NCI-H187 treated with DMSO at 0.1 percent for 48 hours (cell line): ENCODE measurements around the gene PIEZO2.

Experiments used
- DNase-seq: peaks from one replicate; lab custom pipeline; 2025; lab: John Stamatoyannopoulos, UW

Gene PIEZO2

DNA sequence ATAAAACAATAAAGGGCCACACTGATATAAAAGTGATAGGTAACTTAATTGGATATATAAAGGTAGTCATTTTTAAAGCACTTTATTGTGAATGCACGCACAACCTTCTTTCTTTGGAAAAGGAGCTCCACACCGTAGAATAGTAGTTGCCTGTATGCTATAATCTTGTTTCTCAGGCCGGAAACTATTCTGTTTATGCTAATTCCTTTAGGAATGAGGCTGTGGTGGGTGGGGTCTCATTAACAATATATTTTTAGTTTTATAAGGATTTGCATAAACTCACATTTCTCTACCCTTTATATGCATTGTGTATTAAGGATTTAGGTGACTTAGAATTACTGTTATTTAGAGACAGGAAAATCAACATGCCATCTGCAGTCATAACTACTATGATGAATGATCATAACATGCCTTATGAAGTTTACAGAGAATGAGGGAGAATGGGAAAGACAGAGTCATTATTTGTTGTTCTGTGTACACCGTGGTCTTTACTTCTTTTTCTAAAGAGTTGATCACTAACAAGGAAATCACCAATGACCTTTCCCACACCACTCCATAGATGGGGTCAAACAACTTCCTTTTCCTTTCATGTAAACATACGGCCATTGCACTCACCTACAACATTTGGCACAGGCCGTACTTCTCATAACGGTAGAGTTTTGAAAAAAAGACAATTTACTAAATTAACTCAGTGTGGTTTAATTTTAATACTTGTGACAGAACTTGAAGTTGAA lies 84.5 kb downstream of the PIEZO2 start:
- no peak for DNase-seq

DNA sequence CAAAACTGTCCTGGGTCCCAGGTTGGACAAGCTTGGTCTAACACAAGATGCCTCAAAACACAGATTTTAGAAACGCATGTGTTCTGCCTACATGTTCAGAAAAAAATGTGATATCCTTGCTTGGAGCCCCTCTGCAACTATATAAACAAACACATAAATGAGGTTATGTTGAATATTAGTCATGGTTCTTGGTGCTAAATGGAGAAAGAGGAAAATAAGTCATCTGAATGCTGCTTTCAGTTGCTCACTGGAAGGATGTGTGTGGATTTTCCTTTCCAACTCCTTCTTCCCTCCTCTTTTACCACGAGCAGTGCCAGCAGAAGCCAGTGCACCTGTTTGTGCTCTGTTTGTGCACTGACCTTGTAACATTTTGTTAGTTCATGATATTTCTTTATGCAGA lies 85.3 kb downstream of the PIEZO2 start:
- no peak for DNase-seq

DNA sequence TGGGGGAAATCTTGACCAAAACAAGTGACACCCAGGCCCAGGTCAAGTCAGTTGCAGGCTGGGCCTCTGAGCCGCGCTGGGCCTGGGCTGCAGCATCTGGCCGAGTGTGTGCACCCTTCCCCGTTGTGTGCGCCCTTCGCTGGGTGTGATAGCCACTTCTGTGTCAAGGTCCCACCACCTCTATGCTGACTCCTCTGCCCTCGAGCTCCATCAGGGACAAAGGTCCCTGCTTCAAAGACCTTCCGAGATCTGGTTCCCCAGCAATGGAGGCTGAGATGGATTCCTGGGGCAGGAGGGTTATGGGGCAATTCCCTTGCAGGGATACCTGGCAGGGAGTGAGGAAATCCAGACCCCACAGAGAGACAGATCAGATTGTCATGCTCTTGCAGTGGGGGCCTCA lies 93.6 kb downstream of the PIEZO2 start:
- no peak for DNase-seq

DNA sequence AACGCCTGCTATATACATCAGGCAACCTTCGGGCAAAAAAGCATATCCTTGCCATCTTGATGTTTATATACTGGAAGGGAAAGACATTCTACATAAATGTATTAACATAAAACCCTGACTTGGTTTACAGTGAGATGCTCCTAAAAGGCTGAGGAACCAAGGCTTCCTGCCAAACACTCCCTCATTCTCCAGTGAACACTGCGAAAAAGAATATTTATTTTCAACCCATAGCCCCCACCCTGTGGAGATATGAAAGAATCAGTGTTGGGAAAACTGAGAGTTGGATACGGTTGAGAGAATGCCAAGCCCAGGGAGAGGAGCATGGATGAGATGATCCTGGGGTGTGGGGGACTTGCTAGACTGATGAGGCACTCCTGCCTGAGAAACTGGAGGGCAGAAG lies 94.9 kb downstream of the PIEZO2 start:
- DNase-seq = no peak

DNA sequence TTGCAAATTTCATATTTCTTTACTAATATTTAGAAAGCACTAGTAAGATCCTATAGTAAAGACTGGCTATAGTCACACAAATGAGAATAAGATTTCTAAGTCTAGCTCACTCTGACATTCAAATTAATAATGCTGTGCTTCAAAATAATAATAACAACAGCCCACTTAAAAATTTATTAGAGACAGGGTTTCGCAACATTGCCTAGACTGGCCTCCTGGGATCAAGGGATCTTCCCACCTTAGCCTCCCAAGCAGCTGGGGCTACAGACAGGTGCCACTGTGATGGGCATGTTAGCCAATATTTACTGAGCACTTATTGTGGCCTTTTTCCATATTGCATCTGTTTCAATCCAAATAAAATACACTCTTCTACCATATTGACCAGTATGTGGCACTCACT lies 96.1 kb downstream of the PIEZO2 start:
- DNase-seq = no peak

DNA sequence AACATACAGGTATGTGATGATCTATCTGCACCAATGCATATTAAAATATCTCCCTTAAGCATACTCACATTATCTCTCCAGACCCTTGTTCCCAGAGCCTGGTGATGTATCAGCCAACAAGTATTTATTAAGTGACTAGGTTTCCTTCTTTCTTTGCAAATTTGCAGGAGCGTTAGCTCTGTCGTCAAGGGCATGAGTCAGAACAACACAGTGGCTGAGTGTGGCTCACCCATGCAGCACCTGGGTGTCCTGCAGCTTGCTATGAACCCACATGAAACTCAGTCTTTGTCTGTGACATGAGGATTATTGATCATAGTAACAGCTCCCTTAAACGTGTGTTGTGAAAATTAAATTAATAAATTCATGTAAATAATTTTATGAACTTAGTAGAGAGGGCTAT lies 96.6 kb downstream of the PIEZO2 start:
- no peak for DNase-seq

DNA sequence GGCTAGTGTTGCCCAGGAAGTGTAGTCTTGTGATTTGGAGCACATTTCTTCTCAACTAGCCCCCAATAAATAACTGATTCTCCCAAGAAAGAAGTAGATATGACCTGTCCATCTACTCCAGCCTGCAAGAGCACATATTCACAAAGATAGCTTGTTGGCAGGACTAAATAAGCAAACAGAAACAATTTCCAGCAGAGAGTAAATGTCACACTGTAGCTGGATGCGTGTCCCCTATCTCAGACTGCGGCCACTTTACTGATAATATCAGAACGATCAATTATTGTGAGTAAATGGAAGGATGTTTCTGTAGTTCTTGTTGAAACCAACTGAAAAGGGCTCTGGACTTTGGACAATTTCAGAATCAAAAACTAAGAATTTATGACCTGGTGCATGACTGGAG lies 97.9 kb downstream of the PIEZO2 start:
- no peak for DNase-seq

DNA sequence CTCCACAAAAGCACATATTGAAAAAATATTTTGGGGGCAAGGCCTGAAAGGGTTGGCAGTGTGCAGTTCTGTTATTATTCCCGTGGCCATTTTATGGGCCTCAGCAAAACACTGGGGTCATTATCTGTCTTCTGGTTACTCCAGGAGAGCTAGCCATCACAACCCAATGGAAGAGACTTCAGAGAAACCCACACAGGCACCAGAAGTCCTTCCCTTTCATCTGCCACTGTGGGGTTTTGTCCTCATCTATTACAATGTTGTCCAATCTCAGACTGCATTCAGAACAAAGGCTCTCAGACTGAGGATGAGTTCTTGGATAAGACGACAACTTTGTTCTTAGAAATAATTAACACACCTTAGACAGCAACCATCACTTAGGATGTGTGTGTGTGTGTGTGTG lies 98.4 kb downstream of the PIEZO2 start:
- no peak for DNase-seq

DNA sequence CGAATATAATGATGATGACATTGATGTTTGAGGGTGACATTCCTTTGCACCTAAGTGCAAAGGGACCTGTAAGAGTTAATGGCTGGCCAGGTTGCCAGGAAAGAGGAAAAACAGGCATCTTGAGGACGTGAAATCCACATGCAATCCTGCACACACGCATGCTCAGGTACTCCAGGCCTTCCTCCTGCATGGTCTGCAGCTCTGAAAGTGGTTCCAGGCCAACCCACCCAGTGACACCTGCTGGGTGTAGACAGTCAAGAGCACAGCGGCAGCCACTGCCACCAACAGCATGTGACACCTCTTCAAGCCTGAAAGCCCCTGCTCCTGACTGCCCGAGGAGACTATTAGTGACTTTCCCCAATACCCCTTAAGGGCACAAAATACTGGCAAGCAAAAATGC lies 101.6 kb downstream of the PIEZO2 start:
- peak; percentile 23 for DNase-seq

DNA sequence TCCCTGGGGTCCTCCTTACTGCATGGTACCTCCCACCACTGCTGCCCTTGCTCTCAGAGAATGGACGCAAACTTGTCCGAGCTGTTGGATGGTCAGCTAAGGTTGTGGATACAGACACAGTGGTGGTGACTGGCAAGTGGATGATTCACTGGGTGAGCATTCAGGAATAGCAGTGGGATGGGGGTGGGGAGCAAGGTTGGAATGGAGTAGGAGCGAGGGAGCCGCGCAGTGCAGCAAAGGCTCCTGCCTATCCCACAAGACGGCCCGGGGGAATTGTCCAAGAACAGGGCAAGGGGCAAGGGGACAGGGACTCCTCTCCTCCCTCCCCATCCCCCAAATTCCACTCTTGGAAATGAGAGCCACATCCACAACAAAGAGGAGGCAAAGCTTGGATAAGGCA lies 102.2 kb downstream of the PIEZO2 start:
- no peak for DNase-seq

DNA sequence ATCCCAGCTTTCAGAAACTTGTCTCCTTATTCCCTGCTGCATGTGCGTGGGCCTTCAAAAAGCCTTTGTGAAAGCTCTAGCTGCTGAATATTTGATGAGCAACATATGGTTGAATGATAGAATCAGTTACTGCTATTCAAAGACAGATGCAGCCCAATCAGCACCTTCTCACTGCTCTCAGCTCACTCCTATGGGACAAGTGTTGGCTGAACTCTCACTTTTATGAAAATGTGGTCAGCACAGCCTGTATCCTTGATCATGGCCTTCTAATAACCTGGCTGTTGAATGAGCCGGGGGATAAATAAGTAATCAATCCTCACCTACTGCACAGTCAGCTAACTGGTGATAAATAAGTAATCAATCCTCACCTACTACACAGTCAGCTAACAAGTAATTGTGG lies 103.2 kb downstream of the PIEZO2 start:
- no peak for DNase-seq

DNA sequence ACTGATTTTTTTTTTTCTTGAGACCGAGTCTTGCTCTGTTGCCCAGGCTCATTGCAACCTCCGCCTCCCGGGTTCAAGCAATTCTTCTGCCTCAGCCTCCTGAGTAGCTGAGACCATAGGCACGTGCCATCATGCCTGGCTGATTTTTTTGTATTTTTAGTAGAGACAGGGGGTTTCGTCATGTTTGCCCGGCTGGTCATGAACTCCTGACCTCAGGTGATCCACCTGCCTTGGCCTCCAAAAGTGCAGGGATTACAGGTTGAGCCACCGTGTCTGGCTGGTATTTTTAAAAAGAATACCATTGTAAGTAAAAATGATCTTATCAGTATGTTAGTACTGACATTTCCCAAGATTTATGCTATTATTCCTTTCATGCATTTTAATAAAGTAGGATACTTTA lies 105.7 kb downstream of the PIEZO2 start:
- no peak for DNase-seq

DNA sequence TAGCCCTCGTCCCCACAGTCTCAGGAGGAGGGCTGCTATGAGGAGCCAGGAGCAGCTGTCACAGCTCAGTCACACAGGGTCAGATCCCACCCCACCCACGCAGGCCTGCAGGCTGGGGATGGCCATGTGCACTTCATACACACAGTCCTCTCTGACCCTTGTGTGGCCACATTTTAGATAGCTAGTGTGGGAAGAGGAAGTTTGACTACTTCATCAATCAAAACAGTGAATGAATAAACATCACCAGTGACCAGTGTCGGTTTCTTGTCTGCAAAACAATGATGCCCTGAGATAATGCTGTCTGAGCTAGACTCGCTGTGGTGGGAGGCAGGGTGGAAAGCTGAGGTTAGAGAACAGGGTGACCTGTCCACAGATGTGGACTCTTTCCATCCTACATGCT lies 107.1 kb downstream of the PIEZO2 start:
- DNase-seq = no peak

DNA sequence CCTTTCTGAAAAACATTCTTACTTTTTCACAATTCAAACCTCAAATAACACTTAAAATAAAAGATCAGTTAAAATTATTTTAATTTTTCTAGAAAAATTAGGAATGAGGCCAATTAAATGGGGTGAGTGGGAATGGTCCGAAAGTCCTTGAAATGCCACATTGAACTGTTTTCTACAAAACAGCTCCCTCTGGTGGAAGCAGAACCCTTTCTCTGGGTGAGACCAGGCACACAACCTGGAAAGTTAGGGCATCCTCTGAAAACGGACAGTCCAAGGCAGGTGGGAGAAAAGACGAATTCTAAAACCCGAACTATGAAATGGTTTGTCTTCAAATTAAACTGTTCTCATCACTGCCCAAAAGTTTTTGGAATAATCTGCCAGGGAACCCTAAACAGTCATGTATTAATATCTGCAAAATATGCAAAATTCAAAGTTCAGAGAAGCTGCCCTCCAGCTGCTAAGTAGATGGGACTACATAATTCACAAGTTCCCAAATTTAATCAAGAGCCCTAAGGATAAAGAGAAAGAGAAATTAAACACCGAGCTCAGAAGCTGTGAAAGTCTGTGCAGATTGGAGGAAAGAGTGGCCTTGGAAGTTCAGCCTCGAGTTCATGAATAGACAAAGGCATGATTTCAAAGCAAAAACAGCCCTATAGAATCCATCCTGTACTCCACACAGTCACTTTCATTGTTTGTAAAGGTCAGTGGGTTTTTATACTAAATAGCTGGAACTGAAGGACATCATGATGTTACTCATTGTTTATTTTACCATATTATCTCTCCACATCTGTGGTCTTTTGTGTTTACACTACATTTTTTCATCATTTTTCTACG lies 108.3 kb downstream of the PIEZO2 start:
- peak; percentile 9 for DNase-seq

DNA sequence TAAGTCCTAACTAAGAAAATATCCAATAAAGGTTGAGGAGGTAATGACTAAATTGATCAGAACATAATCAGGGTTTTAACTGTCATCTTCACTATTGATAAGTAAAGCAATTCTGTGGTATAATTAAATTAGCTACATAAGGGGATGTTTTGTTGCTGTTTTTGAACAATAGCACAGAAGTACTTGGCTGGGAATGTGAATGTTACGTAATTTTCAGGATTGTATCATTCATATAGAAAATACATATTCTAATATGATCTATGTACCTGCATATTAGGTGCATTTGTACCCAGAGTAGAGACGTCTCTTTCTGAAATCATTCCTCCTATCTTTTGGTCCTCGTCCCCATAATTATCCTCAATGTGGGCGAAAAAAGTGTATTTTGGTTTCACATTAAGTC lies 109.0 kb downstream of the PIEZO2 start:
- no peak for DNase-seq

DNA sequence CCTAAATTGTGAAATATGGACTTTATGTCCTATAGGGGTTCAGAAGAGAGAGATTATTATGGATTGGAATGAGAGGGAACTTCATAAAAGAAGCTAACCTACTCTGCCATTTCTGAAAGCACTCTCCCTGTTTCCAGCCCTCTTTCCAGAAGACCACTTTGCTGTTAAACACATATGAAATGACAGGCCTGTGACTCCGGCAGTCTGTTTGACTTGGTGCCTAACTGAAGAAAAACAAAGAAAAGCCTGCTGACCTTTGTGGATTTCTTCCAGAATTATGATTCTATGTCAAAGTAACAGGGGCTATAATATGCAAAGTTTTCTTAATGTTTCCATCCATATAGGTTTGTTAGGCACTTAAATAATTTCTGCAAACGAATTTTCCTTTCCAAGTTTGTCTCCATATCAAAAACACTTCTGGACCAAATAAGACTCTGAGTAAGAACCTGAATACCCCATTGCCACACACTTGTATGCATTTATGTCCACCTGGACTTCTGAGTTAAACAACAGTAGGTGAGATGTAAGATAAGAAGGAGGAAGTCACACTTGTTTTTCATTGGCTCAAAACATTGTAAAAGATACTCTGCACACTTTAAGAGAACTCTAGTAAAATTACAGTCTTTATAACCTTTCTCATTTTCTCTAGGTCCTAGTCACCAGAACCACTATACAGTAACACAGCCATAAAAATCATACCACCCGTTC lies 111.7 kb downstream of the PIEZO2 start:
- no peak for DNase-seq

DNA sequence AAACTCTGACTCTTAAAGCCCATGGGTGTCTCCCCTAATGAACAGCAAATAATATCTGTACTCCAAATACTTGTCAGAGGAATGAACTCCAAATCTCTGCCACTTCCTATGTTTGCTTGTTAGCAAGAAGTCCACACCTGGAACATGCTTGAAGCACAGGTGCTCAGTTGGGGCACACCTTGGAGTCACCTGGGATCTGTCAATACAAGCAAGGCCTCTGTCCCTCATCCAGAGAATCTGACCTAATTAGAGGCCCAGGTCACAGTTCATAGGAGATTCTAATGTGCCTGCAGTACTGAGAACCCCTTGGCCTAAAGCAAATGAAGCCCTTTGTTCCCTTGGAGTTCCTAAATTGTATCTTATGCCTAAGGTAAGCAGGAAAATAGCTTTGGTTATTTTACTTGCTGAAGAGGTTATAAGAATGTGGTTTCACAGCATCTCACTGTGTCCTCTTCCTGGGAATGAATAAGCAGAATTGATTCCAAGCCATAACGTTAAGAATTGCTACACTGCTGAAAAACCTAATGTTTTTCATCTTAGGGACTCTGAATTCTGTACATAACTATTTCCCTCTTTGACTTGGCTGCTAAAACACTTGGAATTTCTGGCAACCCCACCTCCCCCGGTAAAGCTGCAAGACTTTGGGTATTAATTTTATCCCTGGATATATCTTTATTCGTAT lies 113.4 kb downstream of the PIEZO2 start:
- no peak for DNase-seq

DNA sequence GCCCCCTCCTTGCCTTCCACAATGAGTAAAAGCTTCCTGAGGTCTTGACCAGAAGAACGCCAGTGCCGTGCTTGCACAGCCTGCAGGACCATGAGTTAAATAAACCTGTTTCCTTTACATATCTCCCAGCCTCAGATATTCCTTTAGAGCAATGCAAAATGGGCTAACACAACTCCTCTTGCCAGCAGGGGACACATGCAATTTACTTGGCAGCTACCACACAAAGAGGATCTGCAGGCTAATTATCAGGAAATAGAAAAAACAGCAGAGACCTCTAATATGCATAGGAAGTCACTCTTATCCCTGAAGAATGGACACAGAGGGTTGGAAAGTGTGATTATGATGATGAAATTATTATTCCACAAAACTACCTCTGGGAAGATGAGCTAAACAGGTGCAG lies 114.0 kb downstream of the PIEZO2 start:
- DNase-seq = no peak

DNA sequence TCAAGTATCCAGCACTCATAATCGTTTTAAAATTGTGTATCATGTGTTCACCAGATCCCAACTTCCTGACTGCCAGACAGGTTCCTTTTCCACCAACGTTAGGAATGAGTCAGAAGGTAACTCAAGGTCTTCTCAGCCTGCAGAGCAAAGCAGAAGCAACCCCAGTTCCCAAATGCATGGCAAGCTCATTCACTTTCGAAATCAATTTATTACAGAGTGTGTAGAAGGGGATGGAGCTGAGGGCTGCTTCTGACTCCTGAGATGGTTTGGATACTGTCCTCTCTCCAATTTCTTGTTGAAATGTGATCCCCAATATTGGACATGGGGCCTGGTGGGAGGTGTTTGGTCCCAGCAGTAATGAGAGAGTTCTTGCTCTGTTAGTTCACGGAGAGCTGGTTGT lies 114.5 kb downstream of the PIEZO2 start:
- no peak for DNase-seq

DNA sequence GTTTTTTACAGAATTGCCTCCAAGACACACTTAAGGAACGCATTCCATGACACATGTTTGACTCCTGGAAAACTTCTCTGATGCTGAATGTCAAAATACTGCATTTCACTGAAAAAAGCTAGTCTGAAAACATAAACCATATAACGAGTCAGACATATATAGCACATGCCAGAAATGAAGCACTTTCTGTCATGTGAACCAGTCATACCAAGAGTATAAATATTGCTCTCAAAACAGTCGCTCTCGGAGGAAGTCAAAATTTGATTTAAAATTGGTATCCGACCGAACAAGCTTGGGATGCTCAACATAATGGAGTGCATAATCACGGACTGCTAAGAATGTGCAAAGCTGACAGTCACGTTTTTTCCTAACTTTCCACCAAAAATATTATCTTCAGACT lies 115.9 kb downstream of the PIEZO2 start:
- no peak for DNase-seq

DNA sequence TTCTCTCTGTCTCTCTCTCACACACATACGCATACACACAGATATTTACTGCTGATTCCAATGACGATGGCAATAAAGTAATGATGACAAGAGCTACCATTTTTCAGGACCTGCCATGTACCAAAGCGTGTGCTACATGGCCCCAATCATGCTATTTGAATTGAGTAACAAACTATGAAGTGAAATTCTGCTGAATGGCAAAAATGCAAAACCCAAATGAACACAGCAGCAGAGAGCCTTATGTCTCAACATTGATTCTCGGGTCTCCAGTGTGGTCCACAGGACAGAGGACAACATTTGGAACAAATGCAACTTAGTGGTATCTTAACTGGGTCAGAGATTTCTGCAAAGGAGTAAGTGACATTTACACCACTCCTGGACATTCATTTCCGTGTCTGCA lies 117.4 kb downstream of the PIEZO2 start:
- no peak for DNase-seq

DNA sequence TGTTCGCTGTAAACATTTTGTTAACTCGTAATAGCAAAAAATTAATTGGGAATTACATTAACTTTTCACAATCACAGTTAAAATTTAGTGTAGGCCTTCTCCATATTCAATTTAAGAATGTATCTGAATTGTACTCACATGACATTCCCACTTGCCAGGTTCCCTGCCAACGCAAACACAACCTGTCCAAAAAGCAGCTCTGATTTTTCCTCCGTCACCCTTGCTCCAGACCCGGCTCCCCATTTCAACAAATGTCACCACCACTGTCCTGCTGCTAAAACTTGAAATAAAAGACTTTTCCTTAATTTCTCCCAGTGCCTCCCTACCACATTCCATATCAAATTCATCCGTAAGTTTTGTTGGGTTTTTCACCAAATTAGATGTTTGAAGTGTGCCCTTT lies 120.3 kb downstream of the PIEZO2 start:
- no peak for DNase-seq

DNA sequence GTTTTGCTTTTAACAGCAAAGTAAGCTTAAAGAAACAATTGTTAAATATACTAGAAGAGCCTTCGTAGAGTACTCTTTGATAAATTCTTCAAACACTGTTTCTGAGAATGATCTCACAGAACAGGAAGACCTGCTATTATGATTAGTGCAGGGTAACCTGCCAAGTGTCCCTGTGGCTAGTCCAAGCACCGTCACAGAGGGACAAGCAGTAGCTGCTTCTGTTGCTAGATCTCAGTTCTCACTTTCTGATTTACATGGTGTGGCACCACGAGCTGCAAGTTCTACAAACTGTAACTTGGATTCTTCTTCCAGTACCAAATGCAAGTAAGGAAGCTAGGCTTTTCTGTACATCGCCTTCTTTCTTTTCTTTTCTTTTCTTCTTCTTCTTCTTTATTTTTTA lies 121.5 kb downstream of the PIEZO2 start:
- no peak for DNase-seq
